ENCODE measurements around the gene NFXL1. TPM values are rescaled to one million over a fixed set of nuclear protein-coding genes. Genes with fewer than 3 reads are reported as not detected.

NFXL1 gene
- polyA plus RNA-seq, 2 of the 4 experiments (the other 2 are of a cell fraction), result 7.1 to 15.7 TPM

- WGBS (ENCODE audit: missing lambda C conversion rate), result 44% methylated on average over 2 of the region's 2 CpGs
- no peaks in the 10 kb centered on the region for H3K4me1 ChIP-seq
- FAIRE-seq (no peak), ATAC-seq (no peak), DNase-seq (ENCODE audit: low read depth in 1 of 2, low spot score in 1 of 2) (no peak)
- no peak overlapping the region for H3K4me2 ChIP-seq
- no peak overlapping the region for H3K27ac ChIP-seq
- no peaks in the 10 kb centered on the region for H3K9me3 ChIP-seq
- ChIA-PET CTCF (no interaction called here), POLR2A (interaction anchor here (0.8 kb wide), 1 partner anchor 17 kb away, joined by 3 read pairs; the partner anchor contains the start of gene NFXL1)
- no peak overlapping the region for H3K4me3 ChIP-seq
- TF ChIP-seq TFCP2L1 (CRISPR knock-in tag; IDR thresholded peaks at IDR 0.05), result no peak
- no peak for TF ChIP-seq PHF8 (IDR thresholded peaks at IDR 0.05; ENCODE audit: borderline replicate concordance, low read depth)
- no peak for TF ChIP-seq ELK1 (IDR thresholded peaks at IDR 0.05; ENCODE audit: low read depth, low read length)
- no peak for TF ChIP-seq RFX5 (IDR thresholded peaks at IDR 0.05)
- TF ChIP-seq ZNF302 (CRISPR knock-in tag; IDR thresholded peaks at IDR 0.05), result no peak
- no peak for TF ChIP-seq POLR2AphosphoS2 (conservative IDR thresholded peaks at IDR 0.05; ENCODE audit: low read length)
- no peak for TF ChIP-seq EP300 (IDR thresholded peaks at IDR 0.05)
- TF ChIP-seq FOSB (CRISPR knock-in tag; IDR thresholded peaks at IDR 0.05), result no peak
- no peak for TF ChIP-seq FOSL2 (IDR thresholded peaks at IDR 0.05)
- TF ChIP-seq FOSL2 (CRISPR knock-in tag; IDR thresholded peaks at IDR 0.05), result no peak
- no peak for TF ChIP-seq GATA3 (IDR thresholded peaks at IDR 0.05; ENCODE audit: borderline replicate concordance)
- no peak for TF ChIP-seq E2F6 (IDR thresholded peaks at IDR 0.05; ENCODE audit: borderline replicate concordance, low read depth)
Observed at GRCh38 chr4:47930971-47931804, 16.8 kb upstream of the NFXL1 start.

GRCh38 chr4:47929682-47930201 is 15.4 kb upstream of the NFXL1 start:
- no peak overlapping the region for H3K27ac ChIP-seq
- no peak overlapping the region for H3K4me2 ChIP-seq
- ATAC-seq (no peak), DNase-seq (ENCODE audit: low read depth in 1 of 2, low spot score in 1 of 2) (no peak), FAIRE-seq (no peak)
- CTCF ChIA-PET, result no interaction called here
- TF ChIP-seq ATOH8 (CRISPR knock-in tag; IDR thresholded peaks at IDR 0.05; ENCODE audit: low read depth), result no peak
- no peak for TF ChIP-seq JUN (IDR thresholded peaks at IDR 0.05)
- no peak for TF ChIP-seq RNF2 (IDR thresholded peaks at IDR 0.05; ENCODE audit: borderline replicate concordance, low read depth)
- TF ChIP-seq RCOR1 (IDR thresholded peaks at IDR 0.05; ENCODE audit: low read depth, low read length), result no peak
- TF ChIP-seq REST (IDR thresholded peaks at IDR 0.05), result no peak
- no peak for TF ChIP-seq NPAS2 (CRISPR knock-in tag; IDR thresholded peaks at IDR 0.05; ENCODE audit: borderline replicate concordance)
- no peak for TF ChIP-seq CBX2 (IDR thresholded peaks at IDR 0.05; ENCODE audit: borderline replicate concordance, low read depth)
- no peak for TF ChIP-seq PBX3 (IDR thresholded peaks at IDR 0.05)
- no peak overlapping the region for H3K4me3 ChIP-seq
- POLR2A ChIA-PET, result no interaction called here
- H3K4me1 ChIP-seq, result no peaks in the 10 kb centered on the region
- H3K9me3 ChIP-seq, result no peaks in the 10 kb centered on the region
- WGBS (ENCODE audit: missing lambda C conversion rate), result 20% methylated on average over 4 of the region's 4 CpGs
